ENCODE data around the gene ERC1. TPM values are rescaled to one million over a fixed set of nuclear protein-coding genes. Genes with fewer than 3 reads are reported as not detected.
"Not testable (repeated sequence)": the region's sequence is repeated elsewhere in the genome, so short reads cannot be mapped to it uniquely, and the experiment has no call there.

The ERC1 gene
- total and polyA plus RNA-seq, 2 donors, result 26.6 to 76.7 TPM

DNA sequence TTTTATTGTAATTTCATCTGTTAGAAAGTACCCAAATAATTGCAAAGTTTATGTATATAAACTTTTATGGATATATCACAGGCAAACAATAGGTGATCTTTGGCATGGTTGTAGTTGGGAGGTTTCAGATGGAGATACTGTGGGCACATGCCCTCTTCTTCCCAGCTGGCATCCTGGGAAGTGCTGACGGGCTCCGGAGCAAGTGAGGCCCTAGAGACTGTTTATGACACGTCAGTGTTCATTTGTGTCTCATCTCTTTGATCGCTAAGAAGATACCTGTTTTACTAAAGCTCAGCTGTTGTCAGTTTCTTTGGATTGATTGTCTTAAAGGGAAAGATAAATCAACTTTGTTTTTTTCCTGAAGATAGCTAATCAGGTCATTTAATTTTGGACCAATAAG lies 315.8 kb downstream of the ERC1 start:
- no peak for DNase-seq (ENCODE audit: extremely low spot score)
- Histone ChIP-seq H3K4me1 (ENCODE audit: insufficient read depth) (no peaks in the 10 kb centered on the region), H3K4me3 (ENCODE audit: low read depth, low read length) (no peak overlapping the region), H3K27ac (ENCODE audit: low read depth) (no peak overlapping the region), H3K36me3 (ENCODE audit: insufficient read depth) (no peaks in the 10 kb centered on the region)
- WGBS, result 85% methylated on average over 4 of the region's 4 CpGs

DNA sequence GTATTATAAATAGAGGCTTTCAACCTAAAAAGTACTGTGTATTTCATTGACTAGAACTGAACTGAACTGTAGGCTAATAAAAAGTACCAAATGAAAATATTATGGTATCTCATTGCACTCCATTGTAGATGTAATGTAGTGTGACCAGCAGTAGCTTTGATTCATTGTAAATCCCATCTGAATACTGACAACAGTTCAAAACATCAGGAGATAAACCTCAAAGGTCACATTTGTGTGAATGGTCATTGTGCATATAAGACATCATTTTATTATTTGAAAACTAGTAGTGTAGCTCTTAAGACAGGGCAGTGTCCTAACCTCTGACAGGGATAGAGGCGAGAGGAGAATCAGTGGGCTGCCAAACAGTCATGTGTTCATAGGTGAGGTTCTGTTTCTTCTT lies 316.8 kb downstream of the ERC1 start:
- Histone ChIP-seq H3K36me3 (ENCODE audit: insufficient read depth) (no peaks in the 10 kb centered on the region), H3K4me1 (ENCODE audit: insufficient read depth) (no peaks in the 10 kb centered on the region), H3K27ac (ENCODE audit: low read depth) (no peak overlapping the region), H3K4me3 (ENCODE audit: low read depth, low read length) (no peak overlapping the region)
- WGBS, result 97% methylated on average over 1 of the region's 1 CpG
- DNase-seq (ENCODE audit: extremely low spot score), result no peak

- WGBS, result 89% methylated on average over 8 of the region's 8 CpGs
- Histone ChIP-seq H3K27ac (ENCODE audit: low read depth) (no peak overlapping the region), H3K4me1 (ENCODE audit: insufficient read depth) (no peaks in the 10 kb centered on the region), H3K36me3 (ENCODE audit: insufficient read depth) (no peaks in the 10 kb centered on the region), H3K4me3 (ENCODE audit: low read depth, low read length) (no peak overlapping the region)
- DNase-seq (ENCODE audit: extremely low spot score), result no peak
These were observed 318.6 kb downstream of the ERC1 start for GRCh38 chr12:1309613-1310012.

GRCh38 chr12:1310653-1311052 lies 319.6 kb downstream of the ERC1 start:
- no peak for DNase-seq (ENCODE audit: extremely low spot score)
- WGBS, result 59% methylated on average over 4 of the region's 4 CpGs

GRCh38 chr12:1311145-1311544 lies 320.1 kb downstream of the ERC1 start:
- DNase-seq (ENCODE audit: extremely low spot score), result no peak
- H3K4me3 ChIP-seq (ENCODE audit: low read depth, low read length), result no peak overlapping the region
- no peaks in the 10 kb centered on the region for H3K4me1 ChIP-seq (ENCODE audit: insufficient read depth)
- H3K27ac ChIP-seq (ENCODE audit: low read depth), result no peak overlapping the region
- 67% methylated on average over 1 of the region's 1 CpG for WGBS
- no peaks in the 10 kb centered on the region for H3K36me3 ChIP-seq (ENCODE audit: insufficient read depth)

More at GRCh38 chr12:1310653-1311052, 319.6 kb downstream of the ERC1 start:
- Histone ChIP-seq H3K36me3 (ENCODE audit: insufficient read depth) (no peaks in the 10 kb centered on the region), H3K4me1 (ENCODE audit: insufficient read depth) (no peaks in the 10 kb centered on the region), H3K27ac (ENCODE audit: low read depth) (no peak overlapping the region), H3K4me3 (ENCODE audit: low read depth, low read length) (no peak overlapping the region)

GRCh38 chr12:1313906-1314305 lies 322.9 kb downstream of the ERC1 start:
- H3K36me3 ChIP-seq (ENCODE audit: insufficient read depth), result no peaks in the 10 kb centered on the region
- no peak for DNase-seq (ENCODE audit: extremely low spot score)
- H3K27ac ChIP-seq (ENCODE audit: low read depth), result no peak overlapping the region
- H3K4me3 ChIP-seq (ENCODE audit: low read depth, low read length), result no peak overlapping the region
- no peaks in the 10 kb centered on the region for H3K4me1 ChIP-seq (ENCODE audit: insufficient read depth)
- 98% methylated on average over 2 of the region's 2 CpGs for WGBS

DNA sequence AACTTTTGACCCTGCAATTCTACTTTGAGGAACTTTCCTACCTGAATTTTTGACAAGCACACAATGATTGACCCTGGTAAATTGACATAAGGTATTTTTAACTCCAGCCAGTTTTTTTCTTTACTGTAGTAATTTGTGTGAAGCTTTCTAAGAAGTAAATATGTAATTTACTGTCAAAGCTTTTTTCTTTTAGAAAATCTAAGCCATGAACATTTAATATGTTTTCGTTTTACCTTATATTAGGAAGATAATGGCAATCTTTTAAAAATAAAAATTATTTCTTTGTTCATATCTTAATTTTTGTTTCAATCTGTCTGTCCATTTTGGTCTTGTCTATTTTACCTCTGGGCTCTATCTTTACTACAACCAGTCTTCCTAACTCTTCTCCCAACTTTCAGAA lies 323.5 kb downstream of the ERC1 start:
- 99% methylated on average over 1 of the region's 1 CpG for WGBS
- no peak overlapping the region for H3K27ac ChIP-seq (ENCODE audit: low read depth)
- no peaks in the 10 kb centered on the region for H3K4me1 ChIP-seq (ENCODE audit: insufficient read depth)
- DNase-seq (ENCODE audit: extremely low spot score), result no peak
- no peaks in the 10 kb centered on the region for H3K36me3 ChIP-seq (ENCODE audit: insufficient read depth)
- no peak overlapping the region for H3K4me3 ChIP-seq (ENCODE audit: low read depth, low read length)

- not testable (repeated sequence) for H3K4me1 ChIP-seq (ENCODE audit: insufficient read depth); H3K36me3 ChIP-seq (ENCODE audit: insufficient read depth); DNase-seq (ENCODE audit: extremely low spot score); H3K4me3 ChIP-seq (ENCODE audit: low read depth, low read length); H3K27ac ChIP-seq (ENCODE audit: low read depth)
- 97% methylated on average over 5 of the region's 5 CpGs for WGBS
These were observed 326.0 kb downstream of the ERC1 start for GRCh38 chr12:1316991-1317390.

DNA sequence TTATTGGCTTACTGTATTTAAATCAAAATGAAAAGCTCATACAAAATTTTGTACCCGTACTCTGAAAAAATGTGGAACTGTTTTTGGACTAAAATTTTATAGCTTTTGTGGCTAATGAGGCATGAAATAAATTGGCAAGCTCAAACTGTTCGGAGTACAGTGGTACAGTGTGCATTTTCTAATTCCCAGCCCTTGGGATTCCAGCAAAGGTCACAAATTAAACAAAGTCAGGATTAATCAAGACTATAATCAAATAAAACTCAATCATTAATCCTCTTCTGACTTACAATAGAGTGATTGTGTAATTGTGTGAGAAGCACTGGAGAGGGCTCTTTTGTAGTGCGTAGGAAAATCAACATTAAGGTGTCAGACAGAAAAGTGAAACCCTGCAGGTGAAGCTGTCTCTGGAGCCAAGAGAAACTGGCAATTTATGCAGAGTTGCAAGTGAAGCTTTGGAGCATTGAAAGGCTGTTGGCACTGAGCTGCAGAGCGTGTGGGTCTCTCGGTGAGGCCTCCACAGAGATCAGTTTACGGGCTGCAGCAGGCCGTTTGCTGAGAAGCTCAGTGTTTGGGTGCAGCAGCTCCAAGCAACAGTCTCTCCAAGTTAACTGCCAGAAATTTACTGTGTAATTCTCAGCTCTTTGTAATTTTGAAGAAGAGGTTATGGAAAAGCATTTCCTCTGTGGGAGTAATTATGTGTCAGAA lies 327.5 kb downstream of the ERC1 start:
- Histone ChIP-seq H3K36me3 (ENCODE audit: insufficient read depth) (no peaks in the 10 kb centered on the region), H3K27ac (ENCODE audit: low read depth) (no peak overlapping the region), H3K4me1 (ENCODE audit: insufficient read depth) (no peaks in the 10 kb centered on the region), H3K4me3 (ENCODE audit: low read depth, low read length) (no peak overlapping the region)
- WGBS, result 23% methylated on average over 7 of the region's 7 CpGs
- DNase-seq (ENCODE audit: extremely low spot score), result peak; percentile 36

- Histone ChIP-seq H3K4me1 (ENCODE audit: insufficient read depth) (no peaks in the 10 kb centered on the region), H3K27ac (ENCODE audit: low read depth) (no peak overlapping the region), H3K4me3 (ENCODE audit: low read depth, low read length) (no peak overlapping the region), H3K36me3 (ENCODE audit: insufficient read depth) (no peaks in the 10 kb centered on the region)
- DNase-seq (ENCODE audit: extremely low spot score), result no peak
- 63% methylated on average over 2 of the region's 2 CpGs for WGBS
These were observed 328.2 kb downstream of the ERC1 start for GRCh38 chr12:1319212-1319611.

- Histone ChIP-seq H3K27ac (ENCODE audit: low read depth) (no peak overlapping the region), H3K4me1 (ENCODE audit: insufficient read depth) (no peaks in the 10 kb centered on the region), H3K36me3 (ENCODE audit: insufficient read depth) (no peaks in the 10 kb centered on the region), H3K4me3 (ENCODE audit: low read depth, low read length) (no peak overlapping the region)
- no peak for DNase-seq (ENCODE audit: extremely low spot score)
- 97% methylated on average over 1 of the region's 1 CpG for WGBS
These were observed 329.0 kb downstream of the ERC1 start for GRCh38 chr12:1320021-1320420.

- no peak overlapping the region for H3K4me3 ChIP-seq (ENCODE audit: low read depth, low read length)
- DNase-seq (ENCODE audit: extremely low spot score), result no peak
- no peaks in the 10 kb centered on the region for H3K4me1 ChIP-seq (ENCODE audit: insufficient read depth)
- WGBS, result 97% methylated on average over 3 of the region's 3 CpGs
- no peaks in the 10 kb centered on the region for H3K36me3 ChIP-seq (ENCODE audit: insufficient read depth)
- no peak overlapping the region for H3K27ac ChIP-seq (ENCODE audit: low read depth)
These were observed 331.8 kb downstream of the ERC1 start for GRCh38 chr12:1322821-1323220.

DNA sequence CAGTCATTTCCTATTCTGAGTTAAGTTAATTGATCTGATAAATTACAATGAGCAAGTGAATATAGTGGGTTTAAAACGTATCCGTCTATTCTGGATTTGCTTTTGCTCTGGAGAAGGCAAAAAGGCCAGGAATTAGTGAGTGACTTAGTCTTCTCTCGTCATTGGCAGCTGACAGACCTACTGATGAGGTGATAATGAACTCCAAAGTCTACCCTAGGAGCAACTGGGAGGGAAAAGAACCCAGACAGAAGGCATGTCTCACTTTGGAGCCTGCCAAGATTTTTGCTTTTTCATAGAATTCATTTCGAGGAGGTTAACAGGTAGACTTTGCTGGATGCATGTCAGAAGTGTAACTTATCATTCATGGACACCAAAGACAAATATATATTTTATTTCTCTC lies 333.1 kb downstream of the ERC1 start:
- H3K36me3 ChIP-seq (ENCODE audit: insufficient read depth), result no peaks in the 10 kb centered on the region
- H3K4me1 ChIP-seq (ENCODE audit: insufficient read depth), result no peaks in the 10 kb centered on the region
- DNase-seq (ENCODE audit: extremely low spot score), result no peak
- no peak overlapping the region for H3K4me3 ChIP-seq (ENCODE audit: low read depth, low read length)
- H3K27ac ChIP-seq (ENCODE audit: low read depth), result no peak overlapping the region
- WGBS, result 97% methylated on average over 4 of the region's 4 CpGs

GRCh38 chr12:1324910-1325309 lies 333.9 kb downstream of the ERC1 start:
- Histone ChIP-seq H3K27ac (ENCODE audit: low read depth) (peak overlapping the region; percentile 23), H3K4me3 (ENCODE audit: low read depth, low read length) (no peak overlapping the region), H3K36me3 (ENCODE audit: insufficient read depth) (no peaks in the 10 kb centered on the region), H3K4me1 (ENCODE audit: insufficient read depth) (no peaks in the 10 kb centered on the region)
- DNase-seq (ENCODE audit: extremely low spot score), result no peak
- WGBS, result 77% methylated on average over 5 of the region's 5 CpGs

GRCh38 chr12:1325666-1326065 lies 334.6 kb downstream of the ERC1 start:
- DNase-seq (ENCODE audit: extremely low spot score), result no peak
- 82% methylated on average over 1 of the region's 1 CpG for WGBS
- H3K4me3 ChIP-seq (ENCODE audit: low read depth, low read length), result no peak overlapping the region

More at GRCh38 chr12:1325666-1326065, 334.6 kb downstream of the ERC1 start:
- Histone ChIP-seq H3K27ac (ENCODE audit: low read depth) (no peak overlapping the region), H3K36me3 (ENCODE audit: insufficient read depth) (no peaks in the 10 kb centered on the region), H3K4me1 (ENCODE audit: insufficient read depth) (no peaks in the 10 kb centered on the region)
